ENCODE results near the gene NDUFS7.

The NDUFS7 gene

DNA sequence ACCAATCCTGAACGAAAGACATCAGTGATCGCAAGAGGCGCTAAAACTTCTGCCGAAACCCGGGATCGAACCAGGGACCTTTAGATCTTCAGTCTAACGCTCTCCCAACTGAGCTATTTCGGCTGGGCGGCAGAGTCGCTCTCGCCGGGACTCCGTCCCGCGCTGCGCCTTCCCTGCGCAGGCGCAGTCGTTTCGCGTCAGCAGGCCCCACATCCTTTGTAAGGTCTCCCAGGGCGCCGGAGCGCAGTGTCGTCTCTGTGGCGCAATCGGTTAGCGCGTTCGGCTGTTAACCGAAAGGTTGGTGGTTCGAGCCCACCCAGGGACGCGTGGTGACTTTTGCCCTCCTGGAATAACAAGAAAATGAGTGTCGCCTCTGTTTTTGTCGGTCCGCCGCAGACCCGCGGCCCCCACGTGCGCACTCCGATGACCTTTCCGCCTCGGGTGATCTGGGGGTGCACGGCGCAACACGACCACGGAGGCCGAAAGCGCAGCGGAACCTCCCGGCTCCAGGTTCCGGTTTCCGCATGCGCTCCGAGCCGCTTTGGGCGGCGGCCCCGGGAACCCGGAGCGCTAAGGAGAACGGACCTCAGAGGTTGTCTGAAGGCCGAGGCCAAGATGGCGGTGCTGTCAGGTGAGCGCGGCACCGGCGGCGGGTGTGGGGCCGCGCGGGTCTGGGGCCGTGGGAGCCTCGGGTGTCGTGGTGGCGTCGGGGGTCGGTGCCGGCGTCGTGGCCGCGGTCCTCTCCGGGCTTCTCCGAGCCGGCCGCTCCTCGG, at the start of gene NDUFS7:
TSS of gene NDUFS7 (plus strand) at position 596 of the 773 bp plus-strand sequence. CDS start at position 616, 20 bp downstream.
- peak; percentile 63 for TF ChIP-seq POLR2A (IDR thresholded peaks at IDR 0.05; ENCODE audit: low read length)
- no peak for TF ChIP-seq GATA1 (IDR thresholded peaks at IDR 0.05; ENCODE audit: low read depth, low read length)
- peak; percentile 96 to 97 for DNase-seq

DNA sequence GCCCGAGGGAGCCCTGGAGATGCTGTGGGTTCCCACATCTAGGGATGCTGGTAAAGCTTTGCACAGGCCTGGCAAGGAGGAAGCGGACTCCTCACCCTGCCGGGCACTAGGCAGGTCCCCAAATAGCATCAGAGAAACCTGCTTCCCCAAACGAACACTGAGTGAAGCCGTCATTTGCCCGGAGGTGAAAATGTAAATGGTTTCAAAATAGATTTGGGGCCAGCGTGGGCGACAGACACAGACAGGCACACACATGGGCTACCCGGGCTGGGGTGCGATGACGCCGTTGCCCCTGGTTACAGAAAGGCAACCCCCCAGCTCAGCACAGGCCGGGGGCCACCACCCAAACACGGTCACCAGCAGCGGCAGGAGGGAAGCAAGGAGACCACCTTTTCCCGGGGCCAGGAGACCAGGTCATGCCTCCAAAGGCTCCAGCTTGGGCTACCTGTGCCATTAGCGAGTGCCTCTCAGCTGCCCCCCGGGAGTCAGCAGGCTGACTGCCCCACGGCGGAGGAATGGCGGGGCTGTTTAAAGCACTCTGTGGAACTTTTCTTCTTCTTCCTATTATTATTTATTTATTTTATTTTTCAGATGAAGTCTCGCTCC, 47.5 kb upstream of the NDUFS7 start:
- no peak for DNase-seq
- TF ChIP-seq GATA1 (IDR thresholded peaks at IDR 0.05; ENCODE audit: low read depth, low read length) (no peak), POLR2A (IDR thresholded peaks at IDR 0.05; ENCODE audit: low read length) (no peak)

DNA sequence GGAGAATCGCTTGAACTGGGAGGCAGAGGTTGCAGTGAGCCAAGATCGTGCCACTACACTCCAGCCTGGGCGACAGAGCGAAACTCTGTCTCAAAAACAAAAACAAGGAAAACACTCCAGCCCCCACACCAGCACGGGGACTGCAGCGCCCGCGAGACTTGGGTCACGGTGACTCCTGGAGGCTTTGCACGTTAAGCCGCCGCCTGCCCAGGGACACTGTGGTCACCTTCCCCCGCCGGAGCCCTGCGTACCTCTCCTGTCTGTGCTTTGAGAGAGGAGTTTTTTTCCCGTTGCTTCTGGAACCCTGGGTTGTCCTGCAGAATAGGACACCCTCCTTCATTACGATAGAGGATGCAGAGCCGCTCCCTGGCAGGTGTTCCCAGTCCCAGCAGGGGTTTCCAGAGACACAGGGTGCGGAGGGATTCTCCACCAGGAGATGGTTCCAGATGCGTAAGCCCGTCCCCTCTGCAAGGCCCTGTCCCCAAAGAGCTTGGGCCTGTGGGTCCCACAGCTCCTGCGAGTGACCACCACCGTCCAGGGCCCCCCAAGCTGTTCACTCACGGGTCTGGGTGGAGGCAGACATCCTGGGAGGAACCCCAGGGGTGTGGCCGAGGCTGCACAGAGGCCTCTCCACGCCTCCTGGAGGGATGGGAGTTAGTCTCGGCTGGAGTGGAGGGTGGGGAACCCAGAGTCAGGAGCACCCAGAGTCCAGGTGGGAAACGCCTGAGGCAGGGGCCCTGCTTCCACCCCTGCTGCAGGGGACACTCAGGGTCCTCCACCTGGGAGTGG, 42.8 kb upstream of the NDUFS7 start:
- TF ChIP-seq GATA1 (IDR thresholded peaks at IDR 0.05; ENCODE audit: low read depth, low read length) (no peak), POLR2A (IDR thresholded peaks at IDR 0.05; ENCODE audit: low read length) (no peak)
- DNase-seq: no peak

DNA sequence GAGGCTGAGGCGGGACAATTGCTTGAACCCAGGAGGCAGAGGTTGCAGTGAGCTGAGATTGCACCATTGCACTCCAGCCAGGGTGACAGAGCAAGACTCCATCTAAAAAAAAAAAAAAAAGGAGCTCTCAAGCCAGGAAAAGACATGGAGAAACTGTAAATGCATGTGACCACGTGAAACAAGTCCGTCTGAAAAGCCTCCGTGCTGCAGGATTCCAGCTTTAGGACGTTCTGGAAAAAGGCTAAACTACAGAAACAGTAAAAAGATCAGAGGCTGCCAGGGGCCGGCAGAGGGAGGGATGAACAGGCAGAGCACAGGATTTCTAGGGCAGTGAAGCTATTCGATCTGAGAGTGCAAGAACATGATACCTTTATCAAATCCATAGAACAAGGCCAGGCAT, 40.7 kb upstream of the NDUFS7 start:
- DNase-seq: no peak
- TF ChIP-seq POLR2A (IDR thresholded peaks at IDR 0.05; ENCODE audit: low read length) (no peak), GATA1 (IDR thresholded peaks at IDR 0.05; ENCODE audit: low read depth, low read length) (no peak)

DNA sequence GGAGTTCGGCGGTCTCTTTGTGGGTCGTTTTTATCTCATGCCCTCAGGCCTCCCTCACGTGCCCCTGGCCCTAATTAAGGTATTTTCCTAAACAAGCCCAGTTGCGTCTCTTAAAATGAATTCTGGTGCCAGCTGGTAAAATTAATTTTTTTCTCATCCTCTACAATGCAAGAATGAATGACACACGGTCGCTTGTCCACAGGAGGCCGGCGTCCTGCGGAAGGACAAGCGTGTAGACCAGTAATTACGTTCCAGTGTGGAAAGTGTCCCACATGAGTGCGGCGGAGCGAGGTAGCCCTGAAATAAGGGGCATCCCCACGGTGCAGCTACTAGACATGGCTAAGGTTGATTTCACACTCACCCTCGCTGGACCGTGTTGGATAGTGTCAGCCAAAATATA, 34.5 kb upstream of the NDUFS7 start:
- DNase-seq: no peak
- no peak for TF ChIP-seq POLR2A (IDR thresholded peaks at IDR 0.05; ENCODE audit: low read length)
- TF ChIP-seq GATA1 (IDR thresholded peaks at IDR 0.05; ENCODE audit: low read depth, low read length): no peak

DNA sequence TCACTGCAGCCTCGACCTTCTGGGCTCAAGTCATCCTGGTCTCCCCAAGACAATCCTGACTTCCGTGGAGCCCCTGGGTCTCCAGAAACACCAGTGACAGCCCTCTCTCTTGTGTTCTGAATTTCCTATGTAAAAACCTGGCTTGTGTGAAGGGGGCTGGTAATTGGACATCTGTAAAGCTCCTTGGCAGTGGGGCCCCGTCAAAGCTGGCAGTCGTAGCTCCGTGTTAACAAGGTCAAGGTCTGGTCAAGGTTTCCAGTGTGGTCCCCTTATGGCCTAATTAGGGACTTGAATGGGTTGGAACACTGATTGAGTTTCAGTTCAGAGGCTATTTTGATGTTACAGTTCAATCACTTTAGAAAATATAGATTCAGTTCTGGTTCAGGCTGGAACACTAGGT, 32.8 kb upstream of the NDUFS7 start:
- no peak for TF ChIP-seq GATA1 (IDR thresholded peaks at IDR 0.05; ENCODE audit: low read depth, low read length)
- no peak for TF ChIP-seq POLR2A (IDR thresholded peaks at IDR 0.05; ENCODE audit: low read length)

DNA sequence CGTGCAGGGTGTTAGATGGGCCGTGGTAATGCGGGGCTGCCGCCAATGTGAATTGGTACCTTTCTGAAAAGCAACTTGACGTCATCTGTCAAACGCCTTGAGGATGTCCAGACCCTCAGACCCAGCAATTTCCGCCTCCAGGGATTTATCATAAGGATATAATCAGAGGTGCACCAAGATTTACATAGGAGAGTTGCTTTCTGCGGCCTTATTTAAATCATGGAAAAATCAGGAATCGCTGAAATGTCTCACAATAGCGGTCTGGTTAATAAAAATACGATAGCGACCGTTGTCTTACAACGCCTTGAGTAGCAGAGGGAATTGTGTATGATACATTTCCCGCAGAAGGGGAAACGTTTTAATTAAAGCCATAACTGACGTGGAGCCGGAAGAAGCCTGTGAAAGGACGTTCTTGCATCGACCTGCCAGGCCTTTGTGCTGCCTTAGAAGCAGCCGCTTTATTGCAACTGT, 32.3 kb upstream of the NDUFS7 start:
- TF ChIP-seq GATA1 (IDR thresholded peaks at IDR 0.05; ENCODE audit: low read depth, low read length): no peak
- TF ChIP-seq POLR2A (IDR thresholded peaks at IDR 0.05; ENCODE audit: low read length): no peak
- DNase-seq: no peak

More for the DNA sequence above, 32.8 kb upstream of the NDUFS7 start:
- no peak for DNase-seq

DNA sequence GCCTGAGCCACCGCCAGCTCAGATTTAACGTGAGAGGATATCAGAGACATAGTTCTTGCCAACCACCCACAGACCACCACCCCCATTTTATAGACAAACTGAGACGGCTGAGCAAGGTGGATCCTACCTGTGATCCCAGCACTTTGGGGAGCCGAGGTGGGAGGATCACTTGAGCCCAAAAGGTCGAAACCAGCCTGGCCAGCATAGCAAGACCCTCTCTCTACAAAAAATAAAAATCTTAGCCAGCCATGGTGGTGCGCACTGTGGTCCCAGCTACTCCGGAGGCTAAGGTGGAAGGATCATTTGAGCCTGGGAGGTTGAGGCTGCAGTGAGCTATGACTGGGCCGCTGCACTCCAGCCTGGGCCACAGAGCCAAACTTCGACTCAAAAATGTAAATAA, 30.6 kb upstream of the NDUFS7 start:
- TF ChIP-seq GATA1 (IDR thresholded peaks at IDR 0.05; ENCODE audit: low read depth, low read length) (no peak), POLR2A (IDR thresholded peaks at IDR 0.05; ENCODE audit: low read length) (no peak)
- DNase-seq: no peak

DNA sequence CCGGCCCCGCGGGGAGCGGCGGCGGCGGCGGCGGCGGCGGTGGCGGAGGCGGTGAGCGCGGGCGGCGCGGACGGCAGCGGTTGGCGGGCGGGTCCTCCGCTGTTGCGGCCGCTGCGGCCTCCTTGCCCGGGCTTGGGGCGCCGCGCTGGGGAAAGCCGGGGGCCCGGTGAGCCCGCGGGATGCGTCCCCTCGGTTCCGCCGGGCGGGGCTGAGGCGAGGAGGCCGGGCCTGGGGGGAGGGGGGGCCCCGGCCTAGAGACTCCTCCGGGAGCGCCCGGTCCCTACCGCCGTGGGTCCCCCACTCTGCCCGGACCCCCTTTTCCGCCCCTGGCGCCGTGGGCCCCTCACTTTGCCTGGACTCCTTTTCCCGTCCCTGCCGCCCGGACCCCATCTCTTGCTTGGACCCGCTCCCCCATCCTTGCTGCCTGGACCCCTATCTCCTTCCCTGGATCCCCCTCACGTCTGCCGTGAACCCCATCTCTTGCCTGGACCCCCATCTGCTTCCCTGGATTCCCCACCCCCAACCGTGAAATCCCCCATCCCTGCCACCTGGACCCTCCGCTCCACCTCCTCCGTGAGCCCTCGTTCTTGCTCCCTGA, 28.6 kb upstream of the NDUFS7 start:
- TF ChIP-seq POLR2A (IDR thresholded peaks at IDR 0.05; ENCODE audit: low read length) (no peak), GATA1 (IDR thresholded peaks at IDR 0.05; ENCODE audit: low read depth, low read length) (no peak)
- DNase-seq: no peak

DNA sequence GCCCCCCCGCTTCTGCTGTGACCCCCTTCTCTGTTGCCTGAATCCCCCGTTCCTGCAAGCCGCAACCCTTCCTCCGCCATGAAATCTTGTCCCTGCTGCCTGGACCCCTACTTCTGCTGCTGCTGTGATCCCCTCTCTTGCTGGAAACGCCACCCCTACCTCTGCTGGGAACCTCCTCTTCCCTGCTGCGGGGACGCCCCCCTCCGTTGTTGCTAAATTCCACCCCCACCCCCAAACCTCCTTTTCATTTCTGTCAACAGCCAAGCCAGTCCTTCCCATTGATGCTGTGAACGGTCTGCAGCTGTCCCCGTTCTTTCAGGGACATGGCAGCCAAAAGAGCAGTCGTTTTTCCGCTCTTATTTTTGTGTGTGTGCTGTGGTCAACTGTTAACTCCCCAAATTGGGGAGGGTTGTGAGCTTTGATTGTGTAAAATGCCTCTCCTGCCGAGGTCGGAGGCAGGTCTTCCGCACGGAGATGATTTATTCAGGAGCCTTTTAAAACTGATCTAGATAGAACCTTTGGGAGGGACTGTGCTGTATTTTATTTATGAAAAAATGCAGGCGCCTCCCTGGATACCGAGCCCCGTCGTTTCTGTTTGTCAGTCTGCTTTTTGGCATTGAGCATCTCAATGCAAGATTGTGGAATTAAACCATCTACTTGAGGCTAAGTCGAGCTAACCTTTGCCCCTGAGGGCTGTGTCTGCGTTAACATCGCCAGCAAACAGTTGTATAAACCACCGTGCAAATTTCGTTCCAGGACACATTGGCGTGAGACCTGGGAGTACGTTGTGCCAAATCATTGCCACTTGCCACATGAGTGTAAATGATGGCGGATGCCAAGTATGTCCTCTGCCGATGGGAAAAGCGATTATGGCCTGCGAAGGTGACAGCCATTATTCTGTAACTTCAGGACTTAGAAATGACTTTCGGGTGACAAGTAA, 27.9 kb upstream of the NDUFS7 start:
- DNase-seq: peak in 1 of 2 experiments; percentile 44

DNA sequence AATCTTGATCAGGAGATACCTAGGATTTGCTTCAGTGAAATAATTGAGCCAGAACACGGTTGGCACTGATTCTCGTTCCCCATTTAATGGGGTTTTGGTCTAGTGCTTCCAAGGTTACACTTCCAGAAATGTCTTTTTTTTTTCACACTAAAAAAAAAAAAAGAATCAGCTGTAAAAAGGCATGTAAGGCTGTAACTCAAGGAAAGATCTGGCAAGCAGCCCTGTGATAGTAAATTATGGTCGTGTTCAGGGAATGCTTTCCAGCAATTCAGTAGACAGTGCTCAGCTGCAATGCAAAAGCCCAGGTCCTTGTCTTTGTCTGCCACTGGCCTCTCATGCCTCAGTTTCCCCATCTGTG, 27.2 kb upstream of the NDUFS7 start:
- TF ChIP-seq GATA1 (IDR thresholded peaks at IDR 0.05; ENCODE audit: low read depth, low read length) (no peak), POLR2A (IDR thresholded peaks at IDR 0.05; ENCODE audit: low read length) (no peak)
- DNase-seq: no peak

More for the DNA sequence above, 27.9 kb upstream of the NDUFS7 start:
- TF ChIP-seq GATA1 (IDR thresholded peaks at IDR 0.05; ENCODE audit: low read depth, low read length): no peak
- no peak for TF ChIP-seq POLR2A (IDR thresholded peaks at IDR 0.05; ENCODE audit: low read length)

DNA sequence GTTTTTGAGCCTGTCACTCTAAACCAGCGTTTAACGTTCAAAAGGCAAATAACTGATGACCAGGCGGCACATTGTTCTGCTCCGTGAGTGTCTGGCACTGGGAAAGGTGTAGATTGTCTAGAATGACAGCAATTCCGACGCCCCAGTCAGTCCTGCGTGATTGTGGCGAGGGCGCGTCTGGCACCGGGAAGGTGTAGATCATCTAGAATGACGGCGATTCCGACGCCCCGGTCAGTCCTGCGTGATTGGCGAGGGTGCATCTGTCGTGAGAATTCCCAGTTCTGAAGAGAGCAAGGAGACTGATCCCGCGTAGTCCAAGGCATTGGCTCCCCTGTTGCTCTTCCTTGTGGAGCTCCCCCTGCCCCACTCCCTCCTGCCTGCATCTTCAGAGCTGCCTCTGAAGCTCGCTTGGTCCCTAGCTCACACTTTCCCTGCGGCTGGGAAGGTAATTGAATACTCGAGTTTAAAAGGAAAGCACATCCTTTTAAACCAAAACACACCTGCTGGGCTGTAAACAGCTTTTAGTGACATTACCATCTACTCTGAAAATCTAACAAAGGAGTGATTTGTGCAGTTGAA, 26.1 kb upstream of the NDUFS7 start:
- no peak for DNase-seq
- TF ChIP-seq POLR2A (IDR thresholded peaks at IDR 0.05; ENCODE audit: low read length) (no peak), GATA1 (IDR thresholded peaks at IDR 0.05; ENCODE audit: low read depth, low read length) (no peak)

Data from erythroblast (primary cell).